Immature natural killer cell (primary cell): Measurements from ENCODE around the gene CFL2. TPM values are rescaled to one million over a fixed set of nuclear protein-coding genes. Genes with fewer than 3 reads are reported as not detected.
"Not testable (repeated sequence)": the region's sequence is repeated elsewhere in the genome, so short reads cannot be mapped to it uniquely, and the experiment has no call there.

ENCODE experiments used
- DNase-seq, 3 donors: peaks; one replicate each; pipeline ENCODE4 v3.0.0; 2022; ENCODE audit warnings: mixed read lengths in 1 of 3
- H3K27ac Mint-ChIP-seq, 6 donors: one replicate each; pipeline ENCODE4 v1.8.0; 2020; ENCODE audit warnings: mixed read lengths in 6 of 6, mild to moderate bottlenecking in 5 of 6, inconsistent platforms in 4 of 6, moderate library complexity in 3 of 6
- H3K27me3 Mint-ChIP-seq, 3 donors: one replicate each; pipeline ENCODE4 v1.8.0; 2020 to 2021; ENCODE audit warnings: low read depth in 3 of 3, mild to moderate bottlenecking in 3 of 3, mixed read lengths in 3 of 3, moderate library complexity in 3 of 3, inconsistent platforms in 1 of 3
- H3K36me3 Mint-ChIP-seq, 3 donors: one replicate each; pipeline ENCODE4 v1.8.0; 2020; ENCODE audit warnings: mixed read lengths in 3 of 3, inconsistent platforms in 2 of 3, mild to moderate bottlenecking in 2 of 3
- H3K4me1 Mint-ChIP-seq, 2 donors: one replicate each; pipeline ENCODE4 v1.8.0; 2020; ENCODE audit warnings: inconsistent platforms in 2 of 2, mild to moderate bottlenecking in 2 of 2, mixed read lengths in 2 of 2, moderate library complexity in 1 of 2
- H3K4me3 Mint-ChIP-seq, 5 donors: one replicate each; pipeline ENCODE4 v1.8.0; 2020; ENCODE audit warnings: mild to moderate bottlenecking in 5 of 5, mixed read lengths in 5 of 5, inconsistent platforms in 3 of 5, moderate library complexity in 3 of 5
- H3K9me3 Mint-ChIP-seq, 6 donors: one replicate each; pipeline ENCODE4 v1.8.0; 2020; ENCODE audit warnings: mild to moderate bottlenecking in 6 of 6, mixed read lengths in 6 of 6, inconsistent platforms in 4 of 6, moderate library complexity in 3 of 6
- polyA plus RNA-seq, 3 donors: library from polyadenylated mRNA; unstranded; fragments of 300-500 nt; fragmentation: Illumina TruSeq; gene quantifications; one replicate each; pipeline ENCODE4 v1.2.3, GENCODE V29; 2021

The CFL2 gene
- 10 to 100 TPM in 2 of 3 donors, 1 to 10 TPM in 1; 9.2 to 16.1 (median 13.2) TPM for polyA plus RNA-seq

DNA sequence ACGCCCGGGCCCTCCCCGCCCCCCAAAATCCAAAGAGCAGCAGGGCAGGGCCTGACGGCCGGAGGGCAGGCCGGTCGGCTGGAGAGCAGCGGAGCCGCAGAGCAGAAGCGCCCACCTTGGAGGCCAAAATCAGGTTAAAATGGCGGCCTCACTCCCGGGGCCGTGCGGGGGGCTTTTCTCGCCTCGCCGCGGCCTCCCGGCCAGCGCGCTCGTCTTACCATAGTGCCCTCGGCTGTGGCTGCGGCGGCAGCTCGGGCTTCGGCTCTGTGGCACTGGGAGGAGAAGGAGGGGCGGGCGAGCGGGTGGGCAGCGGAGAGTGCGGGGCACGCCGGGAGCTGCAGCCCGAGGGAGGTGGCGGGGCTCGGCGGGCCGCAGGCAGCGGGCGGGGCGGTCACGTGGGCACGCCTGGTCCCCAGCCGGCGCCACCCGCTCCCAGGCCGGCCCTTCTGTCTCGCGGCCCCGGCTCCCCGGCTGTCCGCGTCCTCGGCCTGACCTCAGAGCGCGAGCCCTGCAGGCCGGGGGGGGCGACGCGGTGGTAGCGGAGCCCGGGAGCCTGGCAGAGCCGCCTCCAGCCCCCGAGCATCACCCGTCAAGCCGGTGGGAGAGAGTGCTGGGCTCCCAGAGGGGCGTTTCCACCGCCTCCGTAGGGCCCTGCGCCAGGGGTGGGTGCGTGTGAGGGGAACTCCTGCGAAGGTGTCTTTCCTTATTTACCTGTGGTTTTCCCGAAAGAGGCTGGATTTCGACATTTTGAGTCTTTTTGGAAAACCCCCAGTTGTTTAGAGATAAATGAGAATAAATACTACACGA lies at the start of gene CFL2:
CFL2 (minus strand) TSS at position 274 of the 807 bp plus-strand sequence; CDS start at position 221, 53 bp downstream.
- Mint-ChIP-seq H3K27me3 (peaks cover 0 to 6% (median 1%) of the 10 kb centered on the region in 3 donors), H3K9me3 (no peaks in the 10 kb centered on the region), H3K4me3 (peak within 1 kb of the TSS; percentile 91 to 97 (median 94)), H3K4me1 (peaks cover 16 to 27% of the 10 kb centered on the region in 2 donors), H3K36me3 (peaks cover 0 to 5% (median 0%) of the 10 kb centered on the region in 3 donors), H3K27ac (peak within 1 kb of the TSS; percentile 55 to 93 (median 90))
- DNase-seq: peak; percentile 76 to 79 (median 77)

DNA sequence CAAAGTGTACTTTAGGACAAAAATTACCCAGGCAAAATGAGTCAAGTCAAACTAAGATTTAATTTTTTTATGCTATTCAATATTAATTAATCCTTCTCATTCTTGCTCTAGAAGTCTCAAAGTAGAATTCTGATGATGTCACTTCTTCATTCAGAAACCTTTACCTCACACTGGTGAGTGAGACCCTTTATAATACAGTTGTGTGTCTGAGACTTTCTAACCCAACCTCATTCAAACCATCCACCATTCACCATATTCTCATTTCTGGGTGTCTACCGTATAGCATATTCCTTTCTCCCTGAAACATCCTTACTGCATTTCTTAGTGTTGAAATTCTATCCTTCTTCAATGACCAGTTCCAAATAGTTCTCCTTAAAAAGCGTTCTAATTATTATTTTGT lies 40.8 kb upstream of the CFL2 start:
- H3K9me3 Mint-ChIP-seq: no peaks in the 10 kb centered on the region
- DNase-seq: no peak
- peak overlapping the region in 4 of 6 donors; percentile 1 to 58 (median 14) for H3K27ac Mint-ChIP-seq
- H3K4me1 Mint-ChIP-seq: no peaks in the 10 kb centered on the region
- H3K4me3 Mint-ChIP-seq: no peak overlapping the region
- peaks cover 0 to 2% (median 0%) of the 10 kb centered on the region in 3 donors for H3K27me3 Mint-ChIP-seq
- peaks cover 0 to 27% (median 12%) of the 10 kb centered on the region in 3 donors for H3K36me3 Mint-ChIP-seq

DNA sequence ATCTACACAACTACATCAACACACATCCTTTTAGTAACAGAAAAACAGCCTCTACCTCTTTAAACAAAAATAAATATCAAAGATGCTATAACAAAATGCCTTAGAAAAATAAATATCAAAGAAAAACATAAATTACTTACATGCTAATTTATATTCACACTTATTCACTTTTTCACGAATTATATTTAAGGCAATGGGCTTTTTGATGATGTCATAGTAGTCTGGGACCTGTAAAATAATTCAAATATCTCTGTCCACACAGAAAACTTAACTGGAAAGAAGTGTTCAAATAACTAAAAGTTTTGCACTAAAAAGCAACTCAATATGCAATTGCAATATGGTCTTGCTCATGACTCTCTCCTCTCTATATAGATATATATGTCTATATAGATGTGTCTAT lies 40.3 kb upstream of the CFL2 start:
- H3K9me3 Mint-ChIP-seq: no peaks in the 10 kb centered on the region
- no peaks in the 10 kb centered on the region for H3K4me1 Mint-ChIP-seq
- DNase-seq: no peak
- peak overlapping the region in 4 of 6 donors; percentile 39 to 75 (median 46) for H3K27ac Mint-ChIP-seq
- H3K4me3 Mint-ChIP-seq: no peak overlapping the region
- peaks cover 0 to 23% (median 12%) of the 10 kb centered on the region in 3 donors for H3K36me3 Mint-ChIP-seq
- H3K27me3 Mint-ChIP-seq: peaks cover 0 to 2% (median 0%) of the 10 kb centered on the region in 3 donors

- peaks cover 0 to 13% (median 9%) of the 10 kb centered on the region in 3 donors for H3K36me3 Mint-ChIP-seq
- no peak for DNase-seq
Observed at GRCh38 chr14:34750670-34751069, 36.3 kb upstream of the CFL2 start.

GRCh38 chr14:34750233-34750632 lies 35.8 kb upstream of the CFL2 start:
- Mint-ChIP-seq H3K9me3 (no peaks in the 10 kb centered on the region), H3K27ac (peak overlapping the region in 1 of 6 donors; percentile 32), H3K4me1 (peaks cover 5 to 7% of the 10 kb centered on the region in 2 donors), H3K27me3 (peaks cover 0 to 2% (median 0%) of the 10 kb centered on the region in 3 donors), H3K36me3 (peaks cover 0 to 10% (median 9%) of the 10 kb centered on the region in 3 donors), H3K4me3 (no peak overlapping the region)
- DNase-seq: no peak

More at GRCh38 chr14:34750670-34751069, 36.3 kb upstream of the CFL2 start:
- Mint-ChIP-seq H3K4me3 (no peak overlapping the region), H3K27me3 (peaks cover 0 to 2% (median 0%) of the 10 kb centered on the region in 3 donors), H3K4me1 (peaks cover 5 to 6% of the 10 kb centered on the region in 2 donors), H3K27ac (peak overlapping the region in 1 of 6 donors; percentile 32), H3K9me3 (no peaks in the 10 kb centered on the region)

- Mint-ChIP-seq H3K27ac (no peak overlapping the region), H3K36me3 (peaks cover 0 to 10% (median 9%) of the 10 kb centered on the region in 3 donors)
Observed at GRCh38 chr14:34749408-34749807, 35.0 kb upstream of the CFL2 start.

DNA sequence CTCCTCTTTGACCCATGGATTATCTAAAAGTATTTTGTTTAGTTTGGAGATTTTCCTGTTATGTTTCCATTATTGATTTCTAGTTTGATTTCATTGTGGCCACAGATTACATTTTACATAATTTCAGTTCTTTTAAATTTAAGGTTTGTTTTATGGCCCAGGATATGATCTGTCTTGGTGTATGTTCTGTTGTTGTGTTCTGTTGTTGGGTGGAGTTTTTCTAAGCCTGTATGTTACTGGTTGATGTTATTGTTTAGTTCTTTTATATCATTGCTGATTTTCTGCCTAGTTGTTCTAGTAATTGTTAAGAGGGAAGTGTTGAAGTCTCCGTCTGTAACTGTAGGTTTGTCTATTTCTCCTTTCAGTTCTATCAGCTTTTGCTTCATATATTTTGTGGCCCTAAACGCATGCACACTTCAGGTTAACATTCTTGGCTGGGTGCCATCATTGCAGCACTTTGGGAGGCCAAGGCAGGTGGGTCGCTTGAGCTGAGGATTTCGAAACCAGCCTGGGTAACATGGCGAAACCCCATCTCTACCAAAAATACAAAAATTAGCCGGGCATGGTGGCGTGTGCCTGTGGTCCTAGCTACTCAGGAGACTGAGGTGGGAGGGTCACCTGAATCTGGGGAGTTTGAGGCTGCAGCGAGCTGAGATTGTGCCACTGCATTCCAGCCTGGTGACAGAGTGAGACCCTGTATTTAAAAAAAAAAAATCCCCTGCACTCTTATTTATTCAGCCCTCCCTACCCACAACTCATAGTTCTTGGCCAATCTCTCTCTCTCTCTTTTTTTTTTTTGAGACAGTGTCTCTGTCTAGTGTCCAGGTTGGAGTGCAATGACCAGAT lies 28.1 kb upstream of the CFL2 start:
- Mint-ChIP-seq H3K36me3 (no peaks in the 10 kb centered on the region), H3K27ac (peak overlapping the region; percentile 3 to 75 (median 60)), H3K27me3 (peaks cover 0 to 4% (median 0%) of the 10 kb centered on the region in 3 donors), H3K4me3 (peak overlapping the region in 3 of 5 donors; percentile 1 to 60 (median 3)), H3K9me3 (no peaks in the 10 kb centered on the region), H3K4me1 (peaks cover 30 to 31% of the 10 kb centered on the region in 2 donors)
- no peak for DNase-seq

More at GRCh38 chr14:34749408-34749807, 35.0 kb upstream of the CFL2 start:
- H3K4me3 Mint-ChIP-seq: no peak overlapping the region
- H3K4me1 Mint-ChIP-seq: peaks cover 6 to 7% of the 10 kb centered on the region in 2 donors
- DNase-seq: no peak
- H3K27me3 Mint-ChIP-seq: peaks cover 0 to 2% (median 0%) of the 10 kb centered on the region in 3 donors
- H3K9me3 Mint-ChIP-seq: no peaks in the 10 kb centered on the region

- Mint-ChIP-seq H3K4me1 (peaks cover 30 to 31% of the 10 kb centered on the region in 2 donors), H3K9me3 (no peaks in the 10 kb centered on the region), H3K4me3 (peak overlapping the region; percentile 1 to 70 (median 53)), H3K27me3 (peaks cover 0 to 4% (median 0%) of the 10 kb centered on the region in 3 donors), H3K27ac (peak overlapping the region; percentile 3 to 75 (median 54)), H3K36me3 (no peaks in the 10 kb centered on the region)
- DNase-seq: peak; percentile 5 to 31 (median 17)
Observed at GRCh38 chr14:34741840-34742239, 27.4 kb upstream of the CFL2 start.

DNA sequence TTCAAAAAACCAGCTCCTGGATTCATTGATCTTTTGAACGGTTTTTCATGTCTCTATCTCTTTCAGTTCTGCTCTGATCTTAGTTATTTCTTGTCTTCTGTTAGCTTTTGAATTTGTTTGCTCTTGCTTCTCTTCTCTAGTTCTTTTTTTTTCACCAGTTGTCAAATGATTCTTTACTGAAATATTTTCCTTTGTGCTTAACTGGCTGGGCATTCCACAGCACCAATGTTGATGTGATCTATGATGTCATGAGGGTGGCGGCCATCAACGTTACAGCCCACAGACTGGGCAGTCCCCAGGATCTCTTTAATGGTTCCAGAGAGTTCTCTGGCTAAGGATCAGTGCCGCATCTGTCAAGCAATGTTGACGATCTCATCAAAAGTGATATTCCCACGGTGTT lies 25.7 kb upstream of the CFL2 start:
- not testable (repeated sequence) for H3K36me3 Mint-ChIP-seq, H3K4me3 Mint-ChIP-seq, H3K9me3 Mint-ChIP-seq, H3K27me3 Mint-ChIP-seq, DNase-seq, H3K27ac Mint-ChIP-seq
- peaks cover 23 to 26% of the 10 kb centered on the region in 2 donors for H3K4me1 Mint-ChIP-seq

GRCh38 chr14:34737079-34737478 lies 22.7 kb upstream of the CFL2 start:
- not testable (repeated sequence) for DNase-seq, H3K27ac Mint-ChIP-seq, H3K36me3 Mint-ChIP-seq, H3K4me3 Mint-ChIP-seq, H3K27me3 Mint-ChIP-seq, H3K9me3 Mint-ChIP-seq
- H3K4me1 Mint-ChIP-seq: peaks cover 12% of the 10 kb centered on the region in 2 donors

DNA sequence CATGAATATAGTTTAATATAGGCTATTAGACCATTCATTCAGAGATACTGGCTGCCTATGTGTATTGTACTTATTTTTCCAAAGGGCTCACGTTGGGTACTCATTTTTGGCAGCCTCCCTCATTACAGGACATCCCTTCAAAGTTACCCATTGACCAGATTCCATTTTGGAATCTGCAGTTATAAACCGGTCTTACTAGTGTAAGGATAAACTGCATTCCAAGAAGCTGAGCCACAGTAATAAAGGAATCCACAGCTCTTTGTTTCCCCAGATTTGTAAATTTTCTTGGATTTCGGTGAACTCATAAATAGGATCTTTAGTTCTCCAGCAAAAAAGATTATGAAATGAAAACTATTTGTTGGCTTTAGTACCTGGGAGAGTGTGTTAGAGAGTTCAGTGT lies 18.9 kb upstream of the CFL2 start:
- Mint-ChIP-seq H3K9me3 (no peaks in the 10 kb centered on the region), H3K4me1 (no peaks in the 10 kb centered on the region), H3K27me3 (peaks cover 0 to 5% (median 2%) of the 10 kb centered on the region in 3 donors), H3K36me3 (no peaks in the 10 kb centered on the region), H3K4me3 (no peak overlapping the region), H3K27ac (no peak overlapping the region)
- DNase-seq: no peak

- H3K36me3 Mint-ChIP-seq: no peaks in the 10 kb centered on the region
- H3K4me3 Mint-ChIP-seq: no peak overlapping the region
- no peak for DNase-seq
- H3K9me3 Mint-ChIP-seq: no peaks in the 10 kb centered on the region
- H3K27me3 Mint-ChIP-seq: peaks cover 0 to 5% (median 2%) of the 10 kb centered on the region in 3 donors
- no peak overlapping the region for H3K27ac Mint-ChIP-seq
- no peaks in the 10 kb centered on the region for H3K4me1 Mint-ChIP-seq
Observed at GRCh38 chr14:34732802-34733201, 18.4 kb upstream of the CFL2 start.

- no peaks in the 10 kb centered on the region for H3K9me3 Mint-ChIP-seq
- no peak overlapping the region for H3K4me3 Mint-ChIP-seq
- H3K4me1 Mint-ChIP-seq: peaks cover 0 to 3% of the 10 kb centered on the region in 2 donors
- H3K27me3 Mint-ChIP-seq: peaks cover 2 to 5% (median 2%) of the 10 kb centered on the region in 3 donors
- H3K27ac Mint-ChIP-seq: no peak overlapping the region
- DNase-seq: no peak
- H3K36me3 Mint-ChIP-seq: no peaks in the 10 kb centered on the region
Observed at GRCh38 chr14:34723867-34724266, 9.5 kb upstream of the CFL2 start.
